IPS-15b (cell line): ENCODE data around the gene CAMK1G.

Experiments
- H3K27me3 ChIP-seq: one replicate; pipeline ENCODE4 v1.6.1; 2013; ENCODE audit warnings: low read length; ENCODE audit not compliant: control insufficient read depth, insufficient read depth
- H3K36me3 ChIP-seq: one replicate; pipeline ENCODE4 v1.6.1; 2013; ENCODE audit warnings: low read length; ENCODE audit not compliant: control insufficient read depth, insufficient read depth
- H3K4me1 ChIP-seq: one replicate; pipeline ENCODE4 v1.6.1; 2013; ENCODE audit warnings: mild to moderate bottlenecking, low read length; ENCODE audit not compliant: control insufficient read depth, insufficient read depth
- H3K4me3 ChIP-seq: one replicate; pipeline ENCODE4 v1.5.1; 2013; ENCODE audit warnings: low read depth, low read length
- H3K9ac ChIP-seq: one replicate; pipeline ENCODE4 v1.6.1; 2013; ENCODE audit warnings: low read depth, mild to moderate bottlenecking, low read length
- H3K9me3 ChIP-seq: one replicate; pipeline ENCODE4 v1.6.1; 2013; ENCODE audit warnings: mild to moderate bottlenecking, low read length; ENCODE audit not compliant: control insufficient read depth, insufficient read depth

CAMK1G gene

GRCh38 chr1:209569455-209570207 is 13.9 kb upstream of the CAMK1G start:
- H3K4me1 ChIP-seq = no peaks in the 10 kb centered on the region
- no peaks in the 10 kb centered on the region for H3K36me3 ChIP-seq
- no peaks in the 10 kb centered on the region for H3K9me3 ChIP-seq
- no peak overlapping the region for H3K9ac ChIP-seq
- H3K27me3 ChIP-seq = peaks cover 29% of the 10 kb centered on the region
- no peak overlapping the region for H3K4me3 ChIP-seq

- Histone ChIP-seq H3K9ac (no peak overlapping the region), H3K9me3 (no peaks in the 10 kb centered on the region), H3K27me3 (peaks cover 29% of the 10 kb centered on the region), H3K4me1 (no peaks in the 10 kb centered on the region), H3K4me3 (no peak overlapping the region), H3K36me3 (no peaks in the 10 kb centered on the region)
These were observed 12.8 kb upstream of the CAMK1G start for GRCh38 chr1:209570743-209571142.

DNA sequence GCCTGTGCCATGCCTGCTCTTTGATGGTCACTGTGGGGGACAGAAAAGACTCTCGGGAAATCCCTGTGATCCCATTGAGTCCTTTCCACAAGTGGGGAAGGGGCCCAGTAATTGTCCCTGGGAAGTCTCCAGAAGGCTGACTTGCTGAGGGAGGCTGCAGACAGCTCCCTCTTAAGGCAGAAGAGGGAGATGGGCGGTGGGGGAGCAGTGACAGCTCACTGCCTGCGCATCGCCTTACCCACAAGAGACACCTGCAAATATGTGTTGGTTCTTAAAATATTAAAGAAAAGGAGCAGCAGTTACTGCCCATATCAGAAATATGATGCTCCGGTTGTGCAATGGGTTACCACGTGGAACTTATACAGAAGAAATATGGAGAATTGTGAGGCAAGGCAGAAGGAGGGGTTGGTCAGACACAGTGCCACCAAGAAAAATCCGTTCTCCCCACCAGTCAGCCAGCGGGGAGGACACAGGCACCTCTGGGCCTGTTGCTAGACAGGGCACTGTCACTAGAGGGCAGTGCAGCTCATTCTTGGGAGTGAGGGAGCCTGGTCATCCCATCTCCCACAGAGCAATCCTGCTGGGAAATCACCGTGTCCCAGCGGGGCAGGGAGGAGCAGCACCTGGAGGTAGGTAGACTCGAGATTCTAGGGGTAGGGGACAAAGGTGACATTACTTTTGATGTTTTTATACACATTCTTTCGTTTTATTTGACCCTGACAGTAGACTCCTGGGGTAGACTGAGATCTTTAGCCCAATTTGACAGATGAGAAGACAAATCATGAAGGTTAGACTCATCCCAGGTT is 6.9 kb upstream of the CAMK1G start:
- no peak overlapping the region for H3K9ac ChIP-seq
- H3K27me3 ChIP-seq = peaks cover 22% of the 10 kb centered on the region
- no peaks in the 10 kb centered on the region for H3K36me3 ChIP-seq
- H3K9me3 ChIP-seq = no peaks in the 10 kb centered on the region
- peaks cover 3% of the 10 kb centered on the region for H3K4me1 ChIP-seq
- no peak overlapping the region for H3K4me3 ChIP-seq

GRCh38 chr1:209577346-209577745 is 6.2 kb upstream of the CAMK1G start:
- H3K9ac ChIP-seq = no peak overlapping the region
- peaks cover 3% of the 10 kb centered on the region for H3K4me1 ChIP-seq
- no peaks in the 10 kb centered on the region for H3K9me3 ChIP-seq
- no peaks in the 10 kb centered on the region for H3K36me3 ChIP-seq
- H3K4me3 ChIP-seq = no peak overlapping the region
- peaks cover 22% of the 10 kb centered on the region for H3K27me3 ChIP-seq

DNA sequence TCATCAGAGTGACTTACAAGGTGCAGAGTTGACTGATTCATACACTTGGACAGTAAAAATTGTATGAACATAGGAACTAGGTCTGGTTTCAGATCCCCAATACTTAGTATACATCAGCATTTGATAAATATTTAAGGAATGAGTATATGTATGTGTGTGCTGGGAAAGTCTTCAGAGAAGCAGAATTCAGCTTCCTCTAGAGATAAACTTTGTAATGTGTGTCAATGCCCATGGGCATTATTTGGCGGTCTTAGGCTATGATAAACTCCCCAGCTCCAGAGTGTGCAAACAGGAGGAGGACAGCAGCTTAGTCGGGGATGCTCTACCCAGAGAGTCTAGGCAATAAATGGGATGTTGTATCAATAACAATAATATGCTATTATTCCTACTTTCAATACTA is 2.9 kb upstream of the CAMK1G start:
- Histone ChIP-seq H3K9me3 (no peaks in the 10 kb centered on the region), H3K27me3 (peaks cover 30% of the 10 kb centered on the region), H3K36me3 (no peaks in the 10 kb centered on the region), H3K4me3 (no peak overlapping the region), H3K9ac (no peak overlapping the region), H3K4me1 (peaks cover 3% of the 10 kb centered on the region)

DNA sequence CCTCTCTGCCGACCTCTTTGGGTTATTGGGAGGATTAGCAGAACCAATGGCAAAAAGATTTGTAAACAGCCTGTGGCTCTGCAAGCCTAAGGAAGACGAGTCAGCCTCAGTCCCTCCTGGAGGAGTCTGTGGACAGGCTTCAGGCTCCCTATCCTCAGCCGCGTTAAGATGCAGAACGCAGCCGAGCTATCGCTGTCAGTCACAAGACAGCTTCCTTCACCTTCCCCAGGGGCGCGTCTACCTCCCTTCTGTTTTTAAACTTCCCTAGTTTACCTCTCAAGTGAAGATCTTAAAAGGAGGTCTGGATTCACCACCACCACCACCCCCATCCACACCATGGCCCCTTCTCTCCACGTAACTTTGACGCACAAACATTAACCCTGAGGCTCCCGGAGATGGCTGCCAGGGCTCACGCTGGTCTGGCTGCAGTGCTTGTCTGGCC is 738 bp downstream of the CAMK1G start:
- H3K9ac ChIP-seq = no peak overlapping the region
- no peaks in the 10 kb centered on the region for H3K36me3 ChIP-seq
- peaks cover 39% of the 10 kb centered on the region for H3K27me3 ChIP-seq
- peaks cover 14% of the 10 kb centered on the region for H3K4me1 ChIP-seq
- H3K9me3 ChIP-seq = no peaks in the 10 kb centered on the region
- peak overlapping the region; percentile 41 for H3K4me3 ChIP-seq

DNA sequence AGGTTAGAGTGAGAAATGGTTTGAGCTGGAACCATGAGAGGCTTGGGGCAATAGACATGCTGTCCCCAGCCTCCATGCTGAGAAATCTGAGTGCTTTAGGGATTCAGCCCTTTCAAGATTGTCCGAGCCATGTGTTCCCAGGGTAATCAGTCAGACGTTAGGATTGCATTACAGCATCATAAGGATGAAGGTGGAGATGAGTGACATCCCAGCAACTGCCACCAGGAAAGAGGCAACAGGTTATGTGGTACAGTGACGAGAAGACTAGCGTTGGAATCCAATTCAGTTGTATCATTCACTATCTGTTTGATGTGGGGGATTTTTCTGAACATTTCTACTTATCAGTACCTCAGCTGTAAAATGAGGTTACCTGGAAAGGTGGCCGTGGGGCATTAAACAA is 1.7 kb downstream of the CAMK1G start:
- no peaks in the 10 kb centered on the region for H3K9me3 ChIP-seq
- H3K27me3 ChIP-seq = peaks cover 39% of the 10 kb centered on the region
- H3K4me3 ChIP-seq = peak overlapping the region; percentile 52
- H3K9ac ChIP-seq = no peak overlapping the region
- H3K36me3 ChIP-seq = no peaks in the 10 kb centered on the region
- peaks cover 14% of the 10 kb centered on the region for H3K4me1 ChIP-seq

DNA sequence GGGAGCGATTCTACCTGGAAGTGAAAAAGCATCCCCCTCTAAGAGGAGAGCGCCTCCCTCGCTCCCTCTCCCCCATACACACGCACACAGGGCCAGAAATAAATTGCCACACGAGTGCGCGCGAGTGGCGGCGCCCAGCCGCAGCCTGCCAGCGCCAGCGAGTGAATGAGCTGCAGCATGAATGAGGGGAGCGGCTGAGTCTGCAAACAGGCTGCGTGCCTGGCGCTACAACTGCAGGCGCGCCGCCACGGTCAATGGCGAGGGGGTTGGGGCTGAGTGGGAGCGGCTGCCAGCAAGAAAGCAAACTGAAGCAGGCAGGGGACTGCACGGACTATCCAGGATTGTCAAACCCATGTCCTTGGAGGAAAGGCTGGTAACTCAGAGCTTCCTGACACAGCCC is 2.2 kb downstream of the CAMK1G start:
- H3K27me3 ChIP-seq = peaks cover 39% of the 10 kb centered on the region

GRCh38 chr1:209586221-209586740 is 2.8 kb downstream of the CAMK1G start:
- Histone ChIP-seq H3K4me3 (peak overlapping the region; percentile 52), H3K9ac (peak overlapping the region; percentile 20), H3K27me3 (peaks cover 36% of the 10 kb centered on the region), H3K9me3 (no peaks in the 10 kb centered on the region), H3K4me1 (peaks cover 14% of the 10 kb centered on the region), H3K36me3 (no peaks in the 10 kb centered on the region)

More for the DNA sequence above, 2.2 kb downstream of the CAMK1G start:
- peak overlapping the region; percentile 52 for H3K4me3 ChIP-seq
- H3K36me3 ChIP-seq = no peaks in the 10 kb centered on the region
- H3K4me1 ChIP-seq = peaks cover 14% of the 10 kb centered on the region
- peak overlapping the region; percentile 20 for H3K9ac ChIP-seq
- no peaks in the 10 kb centered on the region for H3K9me3 ChIP-seq

GRCh38 chr1:209587789-209588188 is 4.3 kb downstream of the CAMK1G start:
- H3K9ac ChIP-seq = no peak overlapping the region
- H3K27me3 ChIP-seq = peaks cover 36% of the 10 kb centered on the region
- H3K4me1 ChIP-seq = peaks cover 14% of the 10 kb centered on the region
- no peak overlapping the region for H3K4me3 ChIP-seq
- H3K9me3 ChIP-seq = no peaks in the 10 kb centered on the region
- no peaks in the 10 kb centered on the region for H3K36me3 ChIP-seq

DNA sequence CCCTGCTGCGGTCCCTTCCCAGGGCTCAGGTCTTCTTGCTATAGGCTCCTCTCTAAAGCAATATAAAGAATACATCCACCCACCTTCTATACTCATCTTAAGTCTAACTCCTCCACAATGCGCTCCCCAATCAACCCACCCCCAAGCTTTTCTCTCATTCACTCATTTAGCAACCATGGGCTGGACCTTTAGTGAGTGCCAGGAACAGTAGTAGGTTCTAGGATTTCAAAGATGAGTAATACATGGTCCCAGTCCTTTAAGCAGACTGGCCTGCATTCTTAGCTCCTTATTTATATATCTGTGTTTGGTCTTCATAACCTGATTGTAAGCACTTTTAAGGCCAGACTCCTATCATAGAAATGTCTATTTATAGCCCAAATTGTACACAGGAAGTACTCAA is 5.9 kb downstream of the CAMK1G start:
- Histone ChIP-seq H3K9ac (no peak overlapping the region), H3K36me3 (no peaks in the 10 kb centered on the region), H3K4me3 (no peak overlapping the region), H3K9me3 (no peaks in the 10 kb centered on the region), H3K4me1 (peaks cover 14% of the 10 kb centered on the region), H3K27me3 (peaks cover 27% of the 10 kb centered on the region)
